HG03460 (cell line): ENCODE data around the gene FAM32A.

Experiments
- ATAC-seq: cut with Tn5 transposase; IDR thresholded peaks from one replicate; pipeline ENCODE4 v1.9.1; 2021; ENCODE audit not compliant: unreplicated experiment

Gene FAM32A

GRCh38 chr19:16185123-16185767 is at the start of gene FAM32A:
Gene FAM32A (plus strand): TSS chr19:16185410. CDS start chr19:16185443, 33 bp downstream.
- ATAC-seq = peak; percentile 86

- ATAC-seq = no peak
Observed at GRCh38 chr19:16135430-16136127, 49.6 kb upstream of the FAM32A start.

- no peak for ATAC-seq
Observed at GRCh38 chr19:16136185-16136999, 48.8 kb upstream of the FAM32A start.

GRCh38 chr19:16139752-16140151 is 45.5 kb upstream of the FAM32A start:
- no peak for ATAC-seq

GRCh38 chr19:16141043-16141442 is 44.2 kb upstream of the FAM32A start:
- no peak for ATAC-seq

DNA sequence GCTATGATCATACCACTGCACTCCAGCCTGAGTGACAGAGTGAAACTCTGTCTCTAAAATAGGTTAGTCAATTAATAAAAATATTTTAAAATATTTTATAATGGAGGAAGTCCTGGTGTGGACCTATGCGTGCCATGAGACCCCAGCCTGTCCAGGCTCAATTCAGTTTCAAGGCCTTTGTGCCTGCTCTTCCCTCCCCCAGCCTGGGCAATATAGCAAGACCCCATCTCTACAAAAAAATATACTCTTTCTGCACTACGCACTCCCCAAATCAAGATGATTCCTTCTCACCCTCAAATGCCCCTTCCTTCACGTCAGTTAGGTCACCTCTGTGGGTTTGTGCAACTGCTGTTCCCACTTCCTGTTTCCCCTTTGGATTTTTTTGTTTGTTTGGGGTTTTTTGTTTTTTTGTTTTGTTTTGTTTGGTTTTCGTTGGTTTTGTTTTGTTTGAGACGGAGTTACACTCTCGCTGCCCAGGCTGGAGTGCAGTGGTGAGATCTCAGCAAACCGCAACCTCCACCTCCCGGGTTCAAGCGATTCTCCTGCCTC is 43.1 kb upstream of the FAM32A start:
- no peak for ATAC-seq

GRCh38 chr19:16143399-16144215 is 41.6 kb upstream of the FAM32A start, which contains the start of gene HSH2D:
Gene HSH2D (plus strand): TSS chr19:16143685. CDS start chr19:16148751, 5,066 bp downstream.
- peak; percentile 52 for ATAC-seq

DNA sequence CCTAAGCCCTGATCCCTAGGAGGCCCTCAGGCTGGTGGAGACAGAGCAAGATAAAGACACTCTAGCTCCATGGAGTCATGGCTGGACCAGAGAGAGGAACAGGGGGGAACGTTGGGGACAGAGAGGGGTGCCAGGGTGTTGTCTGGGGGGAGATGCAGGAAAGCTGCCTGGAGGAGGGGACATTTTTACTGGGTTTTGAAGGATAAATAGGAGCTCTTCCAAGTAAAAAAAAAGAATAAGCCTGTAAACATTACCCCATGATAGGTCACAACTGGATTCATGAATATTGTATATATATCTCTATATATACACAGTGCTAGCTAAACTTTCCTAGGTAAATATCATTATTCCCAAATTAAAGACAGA is 41.0 kb upstream of the FAM32A start:
- no peak for ATAC-seq

DNA sequence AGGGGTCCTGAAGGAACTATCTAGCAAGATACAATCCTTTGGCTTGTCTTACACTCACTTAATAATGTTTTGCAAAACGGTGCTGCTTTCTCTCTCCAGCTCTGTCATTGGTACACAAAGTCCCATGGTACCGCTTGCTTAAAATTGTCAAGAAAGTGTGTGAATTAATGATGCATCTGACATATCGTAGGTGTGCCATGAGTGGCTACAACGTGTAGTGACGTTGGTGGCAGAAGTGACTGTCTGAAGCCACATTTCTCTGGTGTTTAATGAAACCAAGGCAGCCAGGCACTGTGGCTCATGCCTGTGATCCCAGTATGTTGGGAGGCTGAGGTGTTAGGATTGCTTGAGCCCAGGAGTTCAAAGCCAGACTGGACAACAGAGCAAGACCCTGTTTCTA is 39.1 kb upstream of the FAM32A start:
- ATAC-seq = no peak

GRCh38 chr19:16148443-16149229 is 36.6 kb upstream of the FAM32A start:
- ATAC-seq = no peak

DNA sequence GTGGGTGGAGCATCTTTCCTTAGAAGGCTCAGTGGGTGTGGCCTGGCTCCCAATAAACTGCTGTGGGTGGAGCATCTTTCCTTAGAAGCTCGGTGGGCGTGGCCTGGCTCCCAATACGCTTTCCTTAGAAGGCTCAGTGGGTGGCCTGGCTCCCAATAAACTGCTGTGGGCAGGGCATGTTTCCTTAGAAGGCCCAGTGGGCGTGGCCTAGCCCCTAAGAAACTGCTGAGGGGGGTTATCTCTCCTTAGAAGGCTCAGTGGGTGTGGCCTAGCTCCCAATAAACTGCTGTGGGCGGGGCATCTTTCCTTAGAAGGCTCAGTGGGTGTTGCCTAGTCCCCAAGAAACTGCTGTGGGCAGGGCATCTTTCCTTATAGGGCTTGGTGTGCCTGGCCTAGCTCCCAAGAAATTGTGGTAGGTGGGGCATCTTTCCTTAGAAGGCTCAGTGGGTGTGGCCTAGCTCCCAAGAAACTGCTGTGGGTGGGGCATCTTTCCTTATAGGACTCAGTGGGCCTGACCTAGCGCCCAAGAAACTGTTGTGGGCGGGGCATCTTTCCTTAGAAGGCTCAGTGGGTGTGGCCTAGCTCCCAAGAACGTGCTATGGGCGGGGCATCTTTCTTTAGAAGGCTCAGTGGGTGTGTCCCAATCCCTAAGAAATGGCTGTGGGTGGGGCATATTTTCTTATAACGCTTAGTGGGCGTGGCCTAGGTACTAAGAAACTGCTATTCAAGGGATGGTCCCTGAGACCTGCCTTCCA is 31.5 kb upstream of the FAM32A start:
- no peak for ATAC-seq

GRCh38 chr19:16154557-16154956 is 30.7 kb upstream of the FAM32A start:
- no peak for ATAC-seq

DNA sequence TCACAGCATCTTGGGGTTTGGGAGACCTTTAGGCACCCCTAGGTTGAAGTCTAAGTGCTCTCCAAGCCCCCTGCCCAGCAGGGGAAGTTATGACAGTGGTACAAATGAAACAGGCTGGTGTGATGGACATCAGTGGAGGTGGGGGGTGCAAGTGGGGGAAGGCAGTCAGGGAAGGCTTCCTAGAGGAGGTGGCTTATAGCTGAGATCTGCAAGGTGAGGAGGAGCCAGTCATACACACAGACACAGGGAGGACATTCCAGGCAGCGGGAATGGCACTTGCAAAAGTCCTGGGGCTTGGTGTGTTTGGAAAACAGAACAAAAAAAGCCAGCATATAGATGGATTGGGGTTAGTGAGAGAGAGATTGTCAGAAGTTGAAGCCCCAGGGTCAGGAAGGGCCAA is 30.1 kb upstream of the FAM32A start:
- no peak for ATAC-seq

DNA sequence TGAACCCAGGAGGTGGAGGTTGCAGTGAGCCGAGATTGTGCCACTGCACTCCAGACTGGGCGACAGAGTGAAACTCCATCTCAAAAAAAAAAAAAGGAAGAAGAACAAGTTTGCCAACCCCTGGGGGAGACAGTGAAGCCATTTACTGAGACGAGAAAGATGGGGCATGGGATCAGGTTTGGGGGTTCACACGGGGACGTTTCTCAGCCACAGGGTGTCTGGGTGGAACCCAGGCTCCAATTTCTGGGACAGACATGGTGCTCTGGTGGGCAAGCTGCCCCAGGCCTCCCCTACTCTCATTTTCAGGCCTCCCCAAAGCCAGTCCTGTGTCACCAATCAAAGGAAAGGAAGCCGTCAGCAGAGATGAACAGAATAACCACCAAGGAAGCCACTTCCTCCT is 28.3 kb upstream of the FAM32A start:
- ATAC-seq = no peak

GRCh38 chr19:16157601-16158000 is 27.6 kb upstream of the FAM32A start:
- no peak for ATAC-seq

DNA sequence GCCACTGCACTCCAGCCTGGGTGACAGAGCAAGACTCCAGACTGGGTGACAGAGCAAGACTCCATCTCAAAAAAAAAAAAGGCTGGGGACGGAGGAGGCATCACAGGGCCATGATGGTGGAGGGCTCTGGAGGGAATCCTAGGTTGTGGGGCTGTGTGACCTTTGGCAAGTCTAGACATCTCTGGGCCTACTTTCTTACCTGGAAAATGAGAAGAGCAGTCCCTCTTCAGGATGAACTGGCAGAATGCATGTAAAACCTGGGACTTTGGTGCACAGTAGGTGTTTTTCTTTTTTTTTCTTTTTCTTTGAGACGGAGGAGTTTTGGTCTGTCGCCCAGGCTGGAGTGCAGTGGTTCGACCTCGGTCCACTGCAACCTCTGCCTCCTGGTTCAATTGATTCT is 25.6 kb upstream of the FAM32A start:
- no peak for ATAC-seq

GRCh38 chr19:16160445-16160942 is 24.7 kb upstream of the FAM32A start:
- ATAC-seq = no peak

- ATAC-seq = no peak
Observed at GRCh38 chr19:16160943-16161560, 24.2 kb upstream of the FAM32A start.

GRCh38 chr19:16161840-16162239 is 23.4 kb upstream of the FAM32A start:
- ATAC-seq = no peak
